Astrocyte (in vitro differentiated cells and primary cell): Measurements from ENCODE around the gene CCRL2. TPM values are rescaled to one million over a fixed set of nuclear protein-coding genes. Genes with fewer than 3 reads are reported as not detected.

ENCODE experiments used
- DNase-seq: peaks from one replicate; pipeline ENCODE4 v3.0.0-alpha.2; 2010; ENCODE audit warnings: low read depth
- FAIRE-seq: peaks from 2 replicates; lab custom pipeline; 2011; peaks lifted over from hg19 to GRCh38; lab: Jason Lieb, UNC
- H2AFZ ChIP-seq: 2 replicates; pipeline ENCODE4 v1.6.0; 2012; ENCODE audit warnings: low read depth, low read length, inconsistent platforms
- H3K27ac ChIP-seq: 2 replicates; pipeline ENCODE4 v1.5.1; 2011; ENCODE audit warnings: low read depth, low read length, inconsistent platforms
- H3K27me3 ChIP-seq: 2 replicates; pipeline ENCODE4 v1.6.0; 2011; ENCODE audit warnings: low read length, inconsistent platforms; ENCODE audit not compliant: insufficient read depth
- H3K36me3 ChIP-seq: 2 replicates; pipeline ENCODE4 v1.5.1; 2011; ENCODE audit warnings: low read length, inconsistent platforms; ENCODE audit not compliant: insufficient read depth
- H3K4me1 ChIP-seq: 2 replicates; pipeline ENCODE4 v1.5.1; 2011; ENCODE audit warnings: low read length, inconsistent platforms; ENCODE audit not compliant: insufficient read depth
- H3K4me2 ChIP-seq: 2 replicates; pipeline ENCODE4 v1.6.0; 2012; ENCODE audit warnings: low read length, inconsistent platforms
- H3K4me3 ChIP-seq: 2 replicates; pipeline ENCODE4 v1.5.1; 2011; ENCODE audit warnings: low read depth, mild to moderate bottlenecking, low read length, inconsistent platforms; ENCODE audit not compliant: insufficient read depth
- H3K79me2 ChIP-seq: 2 replicates; pipeline ENCODE4 v1.6.0; 2012; ENCODE audit warnings: mild to moderate bottlenecking, low read length, inconsistent platforms; ENCODE audit not compliant: insufficient read depth
- H3K9ac ChIP-seq: 2 replicates; pipeline ENCODE4 v1.6.0; 2012; ENCODE audit warnings: mild to moderate bottlenecking, low read length, inconsistent platforms
- H3K9me3 ChIP-seq: 2 replicates; pipeline ENCODE4 v1.5.1; 2012; ENCODE audit warnings: low read depth, mild to moderate bottlenecking, low read length, inconsistent platforms; ENCODE audit not compliant: insufficient read depth
- H4K20me1 ChIP-seq: 2 replicates; pipeline ENCODE4 v1.6.0; 2012; ENCODE audit warnings: low read length, inconsistent platforms; ENCODE audit not compliant: insufficient read depth
- H3K27ac Mint-ChIP-seq: one replicate; pipeline ENCODE4 v1.8.0; 2021; ENCODE audit warnings: mild to moderate bottlenecking, mixed read lengths; ENCODE audit not compliant: unreplicated experiment
- H3K27me3 Mint-ChIP-seq: one replicate; pipeline ENCODE4 v1.8.0; 2021; ENCODE audit warnings: low read depth, mixed read lengths; ENCODE audit not compliant: unreplicated experiment
- H3K36me3 Mint-ChIP-seq: one replicate; pipeline ENCODE4 v1.8.0; 2021; ENCODE audit warnings: low read depth, mixed read lengths; ENCODE audit not compliant: unreplicated experiment
- H3K4me1 Mint-ChIP-seq: one replicate; pipeline ENCODE4 v1.8.0; 2021; ENCODE audit warnings: low read depth, mixed read lengths; ENCODE audit not compliant: unreplicated experiment
- H3K4me3 Mint-ChIP-seq: one replicate; pipeline ENCODE4 v1.8.0; 2021; ENCODE audit warnings: mild to moderate bottlenecking, moderate library complexity, mixed read lengths; ENCODE audit not compliant: unreplicated experiment
- H3K9me3 Mint-ChIP-seq: one replicate; pipeline ENCODE4 v1.8.0; 2021; ENCODE audit warnings: mild to moderate bottlenecking, mixed read lengths; ENCODE audit not compliant: unreplicated experiment
- CTCF ChIP-seq: IDR thresholded peaks from 2 replicates; pipeline ENCODE4 v1.5.1; 2011; ENCODE audit warnings: low read depth, mild to moderate bottlenecking, inconsistent platforms, low read length, moderate library complexity; ENCODE audit not compliant: insufficient read depth
- EZH2 ChIP-seq: IDR thresholded peaks from 2 replicates; pipeline ENCODE4 v1.6.1; 2012; ENCODE audit warnings: mild to moderate bottlenecking, low read length, inconsistent platforms; ENCODE audit not compliant: insufficient read depth
- total RNA-seq: library from RNA; stranded (reverse); gene quantifications from 2 replicates; pipeline ENCODE4 v1.2.1, GENCODE V29; 2021

Gene CCRL2
- total RNA-seq, 1 donor from 2014 or later = not detected

- Histone ChIP-seq H3K4me1 (no peaks in the 10 kb centered on the region), H3K9ac (no peak overlapping the region), H3K27ac (no peak overlapping the region), H3K27me3 (peaks cover 63% of the 10 kb centered on the region), H3K4me3 (no peak overlapping the region), H4K20me1 (no peaks in the 10 kb centered on the region), H3K9me3 (no peaks in the 10 kb centered on the region), H3K36me3 (no peaks in the 10 kb centered on the region), H3K79me2 (no peaks in the 10 kb centered on the region), H2AFZ (no peak overlapping the region), H3K4me2 (no peak overlapping the region)
- Mint-ChIP-seq H3K36me3 (no peaks in the 10 kb centered on the region), H3K9me3 (no peaks in the 10 kb centered on the region), H3K27me3 (peaks cover 34% of the 10 kb centered on the region), H3K4me3 (no peak overlapping the region), H3K4me1 (peaks cover 7% of the 10 kb centered on the region), H3K27ac (no peak overlapping the region)
- no peak for TF ChIP-seq CTCF
- no peak for TF ChIP-seq EZH2
- FAIRE-seq (no peak), DNase-seq (no peak)
These were observed 35.3 kb upstream of the CCRL2 start for GRCh38 chr3:46371519-46372340.

- no peak overlapping the region for H3K4me3 Mint-ChIP-seq
- no peak overlapping the region for H3K4me2 ChIP-seq
- no peaks in the 10 kb centered on the region for H3K36me3 Mint-ChIP-seq
- no peak overlapping the region for H2AFZ ChIP-seq
- no peak overlapping the region for H3K27ac ChIP-seq
- DNase-seq (no peak), FAIRE-seq (no peak)
- no peaks in the 10 kb centered on the region for H3K4me1 ChIP-seq
- no peaks in the 10 kb centered on the region for H3K9me3 Mint-ChIP-seq
- H3K27me3 ChIP-seq = peaks cover 68% of the 10 kb centered on the region
- H3K36me3 ChIP-seq = no peaks in the 10 kb centered on the region
- H3K4me1 Mint-ChIP-seq = peaks cover 7% of the 10 kb centered on the region
- H3K79me2 ChIP-seq = no peaks in the 10 kb centered on the region
- no peak overlapping the region for H3K9ac ChIP-seq
- H3K27me3 Mint-ChIP-seq = peaks cover 37% of the 10 kb centered on the region
- no peak overlapping the region for H3K4me3 ChIP-seq
- no peak for TF ChIP-seq EZH2
- peak; percentile 52 for TF ChIP-seq CTCF
- H3K9me3 ChIP-seq = no peaks in the 10 kb centered on the region
- no peaks in the 10 kb centered on the region for H4K20me1 ChIP-seq
- H3K27ac Mint-ChIP-seq = no peak overlapping the region
These were observed 34.3 kb upstream of the CCRL2 start for GRCh38 chr3:46372492-46373359.
